H1 (cell line): ENCODE data around the gene ANXA7. TPM values are rescaled to one million over a fixed set of nuclear protein-coding genes. Genes with fewer than 3 reads are reported as not detected.

ENCODE experiments used
- CHD7 ChIP-seq: fragments of 300-600 bp; sonication (generic); IDR thresholded peaks from 2 replicates; pipeline ENCODE4 v1.7.1; 2012; ENCODE audit warnings: low read length, moderate library complexity, mild to moderate bottlenecking, inconsistent platforms; ENCODE audit not compliant: insufficient replicate concordance
- FOSL1 ChIP-seq: IDR thresholded peaks from 2 replicates; pipeline ENCODE4 v1.6.1; 2011; ENCODE audit warnings: mild to moderate bottlenecking, low read depth, low read length, moderate library complexity; ENCODE audit not compliant: insufficient read depth
- HDAC6 ChIP-seq: IDR thresholded peaks from one replicate; pipeline ENCODE4 v1.7.1; 2012; ENCODE audit warnings: low read depth, mild to moderate bottlenecking, inconsistent platforms, low read length, moderate library complexity
- NANOG ChIP-seq: IDR thresholded peaks from 2 replicates; pipeline ENCODE4 v1.6.1; 2011; ENCODE audit warnings: low read length, low read depth, mild to moderate bottlenecking, inconsistent platforms; ENCODE audit not compliant: insufficient read depth, poor library complexity, severe bottlenecking
- POLR2A ChIP-seq, 2 experiments: IDR thresholded peaks; 1 replicate in 1 of 2; 2 replicates in 1 of 2; pipeline ENCODE4 v1.6.1; 2011; ENCODE audit warnings: low read depth in 2 of 2, low read length in 2 of 2, mild to moderate bottlenecking in 2 of 2; ENCODE audit errors: control extremely low read depth in 1 of 2
- SAP30 ChIP-seq: fragments of 300-600 bp; sonication (generic); IDR thresholded peaks from 2 replicates; pipeline ENCODE4 v1.7.1; 2012; ENCODE audit warnings: low read length, moderate library complexity, mild to moderate bottlenecking, inconsistent platforms; ENCODE audit not compliant: insufficient read depth, insufficient replicate concordance
- SP1 ChIP-seq: IDR thresholded peaks from 2 replicates; pipeline ENCODE4 v1.6.1; 2011; ENCODE audit warnings: low read depth, low read length
- USF2 ChIP-seq: IDR thresholded peaks from 2 replicates; pipeline ENCODE4 v1.6.1; 2011; ENCODE audit warnings: low read length, improper control_type of control experiment
- polyA plus RNA-seq, 7 experiments: library from polyadenylated mRNA; depleted of rRNA in 3 of 7; stranded (reverse) in 5 of 7; unstranded in 2 of 7; fragments of >200 nt in 5 of 7; fragments of 200-250 nt in 2 of 7; gene quantifications; 1 replicate in 5 of 7; 2 replicates in 1 of 7; 4 replicates in 1 of 7; pipeline versions ENCODE4 v1.2.1 to v1.2.3, GENCODE V29; 2011 to 2013; ENCODE audit warnings: missing spikeins in 2 of 7, mixed read lengths in 2 of 7
- total RNA-seq: library from RNA; stranded (reverse); fragmentation: NEBNext Ultra II Directional; extraction: Animal tissue kit (Norgen Biotek cat#: 25700); gene quantifications from 2 replicates; pipeline ENCODE4 v1.2.1, GENCODE V29; 2021

Gene ANXA7
- total and polyA plus RNA-seq, 2 of the 8 experiments (the other 6 are each of a cell fraction or from before 2014, with no cell fraction given), result 37.1 to 63.6 TPM

- TF ChIP-seq CHD7 (no peak), NANOG (no peak), HDAC6 (no peak), FOSL1 (no peak), USF2 (no peak), POLR2A (IDR thresholded peaks at IDR 0.05; ENCODE audit: control extremely low read depth in 1 of 2, low read depth in 2 of 2, low read length in 2 of 2) (no peak), SAP30 (no peak), SP1 (no peak)
Observed at GRCh38 chr10:73386583-73386982, 27.3 kb downstream of the ANXA7 start (continued).
